DOHH2 (cell line): ENCODE measurements around the gene NETO2.

Source experiments
- H3F3A ChIP-seq: fragments of 200-600 bp; sonication (generic), shearing (Covaris generic); 2 replicates; pipeline ENCODE4 v1.6.0; 2016; ENCODE audit warnings: antibody characterized with exemption, mild to moderate bottlenecking; ENCODE audit not compliant: control insufficient read depth, insufficient read depth
- H3K27ac ChIP-seq: fragments of 200-600 bp; sonication (generic); 2 replicates; pipeline ENCODE4 v1.5.1; 2014; ENCODE audit warnings: low read depth, mild to moderate bottlenecking, low read length, moderate library complexity
- H3K27me3 ChIP-seq: fragments of 200-600 bp; sonication (generic); 2 replicates; pipeline ENCODE4 v1.6.1; 2014; ENCODE audit warnings: mild to moderate bottlenecking, low read length, mixed read lengths; ENCODE audit not compliant: control insufficient read depth
- H3K36me3 ChIP-seq: fragments of 200-600 bp; sonication (generic); 2 replicates; pipeline ENCODE4 v1.6.1; 2014; ENCODE audit warnings: mild to moderate bottlenecking, low read length, moderate library complexity, mixed read lengths; ENCODE audit not compliant: control insufficient read depth
- H3K4me1 ChIP-seq: fragments of 200-600 bp; sonication (generic); 2 replicates; pipeline ENCODE4 v1.6.1; 2014; ENCODE audit warnings: mild to moderate bottlenecking, low read length, mixed read lengths; ENCODE audit not compliant: control insufficient read depth
- H3K4me2 ChIP-seq: fragments of 200-600 bp; sonication (generic); 2 replicates; pipeline ENCODE4 v1.6.0; 2014; ENCODE audit warnings: mild to moderate bottlenecking, low read length, moderate library complexity
- H3K4me3 ChIP-seq: fragments of 200-600 bp; sonication (generic); 2 replicates; pipeline ENCODE4 v1.5.1; 2014; ENCODE audit warnings: mild to moderate bottlenecking, low read length, mixed read lengths
- H3K79me2 ChIP-seq: fragments of 200-600 bp; sonication (generic); 2 replicates; pipeline ENCODE4 v1.6.1; 2014; ENCODE audit warnings: mild to moderate bottlenecking, low read length, mixed read lengths; ENCODE audit not compliant: control insufficient read depth
- H3K9me2 ChIP-seq: fragments of 200-600 bp; sonication (generic); replicated peaks from 2 replicates; pipeline ENCODE4 v1.6.1; 2014; ENCODE audit warnings: mild to moderate bottlenecking, low read length, mixed read lengths; ENCODE audit not compliant: control insufficient read depth
- H3K9me3 ChIP-seq: fragments of 200-600 bp; sonication (generic); 2 replicates; pipeline ENCODE4 v1.6.1; 2014; ENCODE audit warnings: antibody characterized with exemption, low read length, mixed read lengths; ENCODE audit not compliant: control insufficient read depth, insufficient read depth
- H4K20me1 ChIP-seq: fragments of 200-600 bp; sonication (generic); 2 replicates; pipeline ENCODE4 v1.6.0; 2014; ENCODE audit warnings: low read depth, mild to moderate bottlenecking, antibody characterized with exemption, low read length, moderate library complexity; ENCODE audit not compliant: control insufficient read depth, insufficient read depth
- EZH2phosphoT487 ChIP-seq: fragments of 200-600 bp; sonication (generic); IDR thresholded peaks from 2 replicates; pipeline ENCODE4 v1.6.1; 2017; ENCODE audit warnings: borderline replicate concordance, mild to moderate bottlenecking, antibody characterized with exemption, low read length, moderate library complexity, mixed read lengths
- TF ChIP-seq, protein P1 (sequence below): fragments of 200-600 bp; sonication (generic); IDR thresholded peaks from one replicate; pipeline ENCODE4 v1.5.1; 2014; ENCODE audit warnings: antibody characterized with exemption, mild to moderate bottlenecking, low read depth, low read length; ENCODE audit not compliant: poor library complexity, severe bottlenecking

NETO2 gene

DNA sequence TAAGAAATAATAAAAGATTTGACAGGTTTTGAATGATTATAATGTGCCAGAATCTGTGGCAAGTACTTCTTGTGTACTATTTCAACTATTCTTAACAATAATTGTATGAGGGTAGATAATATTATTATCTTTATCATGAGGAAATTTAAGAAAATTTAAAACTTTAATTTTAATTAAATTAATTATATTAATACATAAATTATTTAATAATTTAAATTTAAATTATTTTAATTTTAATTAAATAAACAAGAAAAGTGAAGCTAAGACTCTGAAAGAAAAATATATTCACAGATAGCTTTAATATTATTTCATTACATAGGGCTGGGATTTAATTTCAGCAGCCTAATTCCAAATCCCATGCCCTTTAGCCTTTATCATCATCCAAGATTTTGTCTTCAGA, 31.4 kb upstream of the NETO2 start:
- H3K27ac ChIP-seq, result no peak overlapping the region
- no peaks in the 10 kb centered on the region for H3F3A ChIP-seq
- no peaks in the 10 kb centered on the region for H3K9me2 ChIP-seq
- H3K4me1 ChIP-seq, result no peaks in the 10 kb centered on the region
- no peak overlapping the region for H3K4me3 ChIP-seq
- no peaks in the 10 kb centered on the region for H3K9me3 ChIP-seq
- H3K79me2 ChIP-seq, result no peaks in the 10 kb centered on the region
- H4K20me1 ChIP-seq, result no peaks in the 10 kb centered on the region
- H3K27me3 ChIP-seq, result no peaks in the 10 kb centered on the region
- TF ChIP-seq EZH2phosphoT487, result no peak
- TF ChIP-seq, protein P1, sequence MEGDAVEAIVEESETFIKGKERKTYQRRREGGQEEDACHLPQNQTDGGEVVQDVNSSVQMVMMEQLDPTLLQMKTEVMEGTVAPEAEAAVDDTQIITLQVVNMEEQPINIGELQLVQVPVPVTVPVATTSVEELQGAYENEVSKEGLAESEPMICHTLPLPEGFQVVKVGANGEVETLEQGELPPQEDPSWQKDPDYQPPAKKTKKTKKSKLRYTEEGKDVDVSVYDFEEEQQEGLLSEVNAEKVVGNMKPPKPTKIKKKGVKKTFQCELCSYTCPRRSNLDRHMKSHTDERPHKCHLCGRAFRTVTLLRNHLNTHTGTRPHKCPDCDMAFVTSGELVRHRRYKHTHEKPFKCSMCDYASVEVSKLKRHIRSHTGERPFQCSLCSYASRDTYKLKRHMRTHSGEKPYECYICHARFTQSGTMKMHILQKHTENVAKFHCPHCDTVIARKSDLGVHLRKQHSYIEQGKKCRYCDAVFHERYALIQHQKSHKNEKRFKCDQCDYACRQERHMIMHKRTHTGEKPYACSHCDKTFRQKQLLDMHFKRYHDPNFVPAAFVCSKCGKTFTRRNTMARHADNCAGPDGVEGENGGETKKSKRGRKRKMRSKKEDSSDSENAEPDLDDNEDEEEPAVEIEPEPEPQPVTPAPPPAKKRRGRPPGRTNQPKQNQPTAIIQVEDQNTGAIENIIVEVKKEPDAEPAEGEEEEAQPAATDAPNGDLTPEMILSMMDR, result no peak
- H3K36me3 ChIP-seq, result no peaks in the 10 kb centered on the region
- H3K4me2 ChIP-seq, result no peak overlapping the region

DNA sequence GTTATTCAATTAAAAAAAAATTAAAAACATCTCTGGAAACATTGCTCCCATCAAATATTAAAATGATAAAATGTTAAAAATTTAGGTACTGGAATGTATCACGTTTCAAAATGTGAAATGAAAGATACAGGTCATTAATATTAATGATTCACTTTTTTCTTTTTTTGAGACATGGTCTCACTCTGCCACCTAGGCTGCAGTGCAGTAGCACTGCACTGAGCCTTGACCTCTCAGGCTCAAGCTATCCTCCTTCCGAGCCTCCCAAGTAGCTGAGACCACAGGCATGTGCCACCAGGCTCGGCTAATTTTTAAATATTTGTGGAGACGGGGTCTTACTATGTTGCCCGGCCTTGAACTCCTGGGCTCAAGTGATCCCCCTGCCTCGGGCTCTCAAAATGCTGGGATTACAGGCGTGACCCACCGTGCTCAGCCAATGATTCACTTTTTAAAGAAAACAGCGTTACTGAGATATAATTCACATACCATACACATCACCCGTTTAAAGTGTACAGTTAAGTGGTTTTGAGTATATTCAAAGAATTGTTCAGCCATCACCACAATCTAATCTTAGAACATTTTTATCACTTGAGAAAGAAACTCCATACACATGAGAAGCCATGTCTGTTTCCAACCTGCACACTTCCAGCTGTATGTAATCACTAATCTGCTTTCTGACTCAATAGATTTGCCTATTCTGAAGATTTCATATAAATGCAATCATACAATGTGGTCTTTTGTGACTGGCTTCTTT, 19.1 kb upstream of the NETO2 start:
- H3K27me3 ChIP-seq, result no peaks in the 10 kb centered on the region
- no peaks in the 10 kb centered on the region for H3K9me2 ChIP-seq
- H3K4me1 ChIP-seq, result no peaks in the 10 kb centered on the region
- no peaks in the 10 kb centered on the region for H3F3A ChIP-seq
- H3K4me3 ChIP-seq, result no peak overlapping the region
- H4K20me1 ChIP-seq, result no peaks in the 10 kb centered on the region
- H3K79me2 ChIP-seq, result no peaks in the 10 kb centered on the region
- TF ChIP-seq, protein P1, result no peak
- TF ChIP-seq EZH2phosphoT487, result no peak
- H3K36me3 ChIP-seq, result no peaks in the 10 kb centered on the region
- H3K27ac ChIP-seq, result no peak overlapping the region
- no peak overlapping the region for H3K4me2 ChIP-seq
- H3K9me3 ChIP-seq, result no peaks in the 10 kb centered on the region

DNA sequence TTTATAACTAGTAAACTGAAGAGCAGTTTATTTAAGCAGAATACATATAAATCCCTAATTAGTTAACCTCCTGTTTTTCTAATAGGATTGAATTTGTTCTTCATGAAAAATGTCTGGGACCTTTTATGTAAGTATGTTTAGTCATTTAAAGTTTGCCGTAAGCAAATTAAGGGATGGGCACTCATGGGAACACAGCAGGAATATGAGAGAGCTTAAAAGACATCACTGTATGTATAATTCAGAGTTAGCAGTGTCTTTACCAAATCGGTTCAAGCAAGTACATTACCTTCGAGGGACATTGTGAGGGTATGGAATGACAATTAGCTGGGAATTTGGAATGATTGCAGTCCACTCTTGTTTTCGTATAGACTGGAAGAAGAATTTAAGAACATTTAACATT, 17.7 kb upstream of the NETO2 start:
- H3K4me3 ChIP-seq, result no peak overlapping the region
- H3K36me3 ChIP-seq, result no peaks in the 10 kb centered on the region
- H3K27me3 ChIP-seq, result no peaks in the 10 kb centered on the region
- H3K27ac ChIP-seq, result no peak overlapping the region
- no peaks in the 10 kb centered on the region for H3F3A ChIP-seq
- H3K4me1 ChIP-seq, result no peaks in the 10 kb centered on the region
- TF ChIP-seq, protein P1, result no peak
- no peak for TF ChIP-seq EZH2phosphoT487
- H3K4me2 ChIP-seq, result no peak overlapping the region
- no peaks in the 10 kb centered on the region for H3K79me2 ChIP-seq
- no peaks in the 10 kb centered on the region for H3K9me3 ChIP-seq
- H4K20me1 ChIP-seq, result no peaks in the 10 kb centered on the region
- H3K9me2 ChIP-seq, result no peaks in the 10 kb centered on the region
